OCI-LY7 (cell line): ENCODE data around the gene SLAMF7.

Experiments used
- CTCF ChIP-seq: fragments of 200-600 bp; sonication (generic); conservative IDR thresholded peaks from 2 replicates; pipeline ENCODE4 v1.5.1; 2014; ENCODE audit warnings: mild to moderate bottlenecking, antibody characterized with exemption, low read length, moderate library complexity, mixed read lengths
- EZH2phosphoT487 ChIP-seq: fragments of 200-600 bp; sonication (generic); IDR thresholded peaks from 2 replicates; pipeline ENCODE4 v1.6.1; 2018; ENCODE audit warnings: low read depth, borderline replicate concordance, mild to moderate bottlenecking, mixed run types, antibody characterized with exemption, low read length, moderate library complexity, mixed read lengths

- no peak for TF ChIP-seq CTCF
- no peak for TF ChIP-seq EZH2phosphoT487
These were observed at the start of gene SLAMF7 for GRCh38 chr1:160739098-160739511.
